IMR-90 (cell line): ENCODE data around the gene FCSK. TPM values are rescaled to one million over a fixed set of nuclear protein-coding genes. Genes with fewer than 3 reads are reported as not detected.

Source experiments
- ATAC-seq: fragments of 200-7000 bp; cut with Tn5 transposase; 2 replicates; pipeline ENCODE4 v1.9.1; 2020; ENCODE audit warnings: low read depth, mild to moderate bottlenecking, moderate library complexity
- Bru-seq: library from RNA; stranded (reverse); fragments of 400-500 nt; gene quantifications from one replicate; lab custom pipeline; 2021; lab: Mats Ljungman, UMichigan
- BruChase-seq, 2 experiments: library from RNA; stranded (reverse); fragments of 400-500 nt; gene quantifications; one replicate each; lab custom pipeline; 2021; lab: Mats Ljungman, UMichigan
- BruUV-seq: library from RNA; stranded (reverse); fragments of 400-500 nt; replicated peaks from 2 replicates; lab custom pipeline; 2021; lab: Mats Ljungman, UMichigan
- CTCF ChIA-PET: fragments of 300-600 bp; formaldehyde crosslinking; extraction: SDS; loops from one replicate; lab custom pipeline; 2021; ENCODE audit warnings: antibody characterized with exemption; lab: Yijun Ruan, JAX
- POLR2A ChIA-PET: fragments of 300-600 bp; sonication (Branson Sonifier 250); formaldehyde crosslinking; loops from one replicate; lab custom pipeline; 2022; ENCODE audit warnings: antibody characterized with exemption; ENCODE audit not compliant: unreplicated experiment; lab: Charles Lee
- DNase-seq: peaks from one replicate; pipeline ENCODE4 v3.0.0; 2013
- H2AFZ ChIP-seq: replicated peaks from 2 replicates; pipeline ENCODE3; 2013; ENCODE audit warnings: low read length, mild to moderate bottlenecking; ENCODE audit not compliant: poor library complexity
- H2AK5ac ChIP-seq: 2 replicates; pipeline ENCODE4 v1.6.1; 2013; ENCODE audit warnings: low read depth, low read length, inconsistent platforms
- H2AK9ac ChIP-seq: replicated peaks from 2 replicates; pipeline ENCODE3; 2013; ENCODE audit warnings: mild to moderate bottlenecking, low read depth, low read length, moderate library complexity; ENCODE audit not compliant: poor library complexity
- H2BK120ac ChIP-seq: 2 replicates; pipeline ENCODE4 v1.6.1; 2013; ENCODE audit warnings: low read depth, low read length, inconsistent platforms
- H2BK15ac ChIP-seq: 3 replicates; pipeline ENCODE4 v1.6.1; 2013; ENCODE audit warnings: low read depth, low read length, inconsistent platforms
- H2BK20ac ChIP-seq: 2 replicates; pipeline ENCODE4 v1.6.1; 2013; ENCODE audit warnings: low read depth, mild to moderate bottlenecking, inconsistent platforms, low read length, moderate library complexity
- H2BK5ac ChIP-seq: 2 replicates; pipeline ENCODE4 v1.6.1; 2013; ENCODE audit warnings: mild to moderate bottlenecking, low read depth, low read length, inconsistent platforms; ENCODE audit not compliant: poor library complexity, severe bottlenecking
- H3K14ac ChIP-seq: replicated peaks from 2 replicates; pipeline ENCODE4 v1.6.1; 2013; ENCODE audit warnings: low read depth, low read length, inconsistent platforms
- H3K18ac ChIP-seq: 2 replicates; pipeline ENCODE4 v1.6.1; 2013; ENCODE audit warnings: low read depth, low read length, control low read depth
- H3K23ac ChIP-seq: 2 replicates; pipeline ENCODE4 v1.6.1; 2013; ENCODE audit warnings: low read depth, low read length, inconsistent platforms
- H3K27ac ChIP-seq: 2 replicates; pipeline ENCODE4 v1.5.1; 2013; ENCODE audit warnings: mild to moderate bottlenecking, control low read depth, low read length; ENCODE audit not compliant: insufficient read depth
- H3K27me3 ChIP-seq: 2 replicates; pipeline ENCODE4 v1.6.1; 2013; ENCODE audit warnings: low read length; ENCODE audit not compliant: control insufficient read depth, insufficient read depth
- H3K36me3 ChIP-seq: 2 replicates; pipeline ENCODE4 v1.6.1; 2013; ENCODE audit warnings: low read length, mixed read lengths; ENCODE audit not compliant: control insufficient read depth, insufficient read depth
- H3K4ac ChIP-seq: 2 replicates; pipeline ENCODE4 v1.6.1; 2013; ENCODE audit warnings: low read depth, low read length, inconsistent platforms
- H3K4me1 ChIP-seq: 2 replicates; pipeline ENCODE4 v1.6.1; 2013; ENCODE audit warnings: low read length, mixed read lengths; ENCODE audit not compliant: control insufficient read depth, insufficient read depth
- H3K4me2 ChIP-seq: 2 replicates; pipeline ENCODE4 v1.6.1; 2013; ENCODE audit warnings: low read depth, mild to moderate bottlenecking, control low read depth, low read length, moderate library complexity
- H3K4me3 ChIP-seq: 2 replicates; pipeline ENCODE4 v1.5.1; 2013; ENCODE audit warnings: low read depth, mild to moderate bottlenecking, control low read depth, low read length, moderate library complexity; ENCODE audit not compliant: insufficient read depth
- H3K56ac ChIP-seq: 2 replicates; pipeline ENCODE4 v1.6.1; 2013; ENCODE audit warnings: low read length, inconsistent platforms; ENCODE audit not compliant: insufficient read depth; ENCODE audit errors: extremely low read depth
- H3K79me1 ChIP-seq, 2 experiments: 2 replicates each; pipeline ENCODE4 v1.6.1; 2013; ENCODE audit warnings: low read length in 2 of 2, inconsistent platforms in 1 of 2, low read depth in 1 of 2
- H3K9ac ChIP-seq: 2 replicates; pipeline ENCODE4 v1.6.1; 2013; ENCODE audit warnings: low read depth, low read length, control low read depth
- H3K9me1 ChIP-seq: 2 replicates; pipeline ENCODE4 v1.6.1; 2013; ENCODE audit warnings: low read length, inconsistent platforms; ENCODE audit not compliant: insufficient read depth
- H3K9me3 ChIP-seq: 2 replicates; pipeline ENCODE4 v1.6.1; 2013; ENCODE audit warnings: low read length; ENCODE audit not compliant: control insufficient read depth, insufficient read depth
- H4K20me1 ChIP-seq: 2 replicates; pipeline ENCODE4 v1.6.1; 2013; ENCODE audit warnings: low read length, inconsistent platforms; ENCODE audit not compliant: insufficient read depth
- H4K5ac ChIP-seq: 2 replicates; pipeline ENCODE4 v1.6.1; 2013; ENCODE audit warnings: mild to moderate bottlenecking, low read depth, low read length, control low read depth
- H4K8ac ChIP-seq, 2 experiments: 2 replicates each; pipeline ENCODE4 v1.6.1; 2013; ENCODE audit warnings: low read depth in 2 of 2, low read length in 2 of 2, control low read depth in 1 of 2, inconsistent platforms in 1 of 2
- H4K91ac ChIP-seq: 2 replicates; pipeline ENCODE4 v1.6.1; 2013; ENCODE audit warnings: low read depth, low read length, inconsistent platforms; ENCODE audit not compliant: insufficient read depth
- CEBPB ChIP-seq: IDR thresholded peaks from 2 replicates; pipeline ENCODE4 v1.6.1; 2012; ENCODE audit warnings: low read depth, low read length, improper control_type of control experiment
- CTCF ChIP-seq: conservative IDR thresholded peaks from 2 replicates; pipeline ENCODE4 v1.5.1; 2012; ENCODE audit warnings: mild to moderate bottlenecking, low read depth, low read length, improper control_type of control experiment
- ELK1 ChIP-seq: fragments of 150-350 bp; IDR thresholded peaks from 2 replicates; pipeline ENCODE4 v1.6.1; 2016; ENCODE audit warnings: low read depth, mild to moderate bottlenecking, low read length, moderate library complexity, borderline replicate concordance
- FOS ChIP-seq: fragments of 150-350 bp; IDR thresholded peaks from 2 replicates; pipeline ENCODE4 v1.6.1; 2016; ENCODE audit warnings: low read depth, low read length
- MAFK ChIP-seq: IDR thresholded peaks from 2 replicates; pipeline ENCODE4 v1.6.1; 2012; ENCODE audit warnings: low read depth, low read length, improper control_type of control experiment
- MAZ ChIP-seq: IDR thresholded peaks from 2 replicates; pipeline ENCODE4 v1.6.1; 2012; ENCODE audit warnings: low read depth, mild to moderate bottlenecking, low read length, improper control_type of control experiment, moderate library complexity, borderline replicate concordance
- NFE2L2 ChIP-seq: fragments of 150-350 bp; IDR thresholded peaks from 2 replicates; pipeline ENCODE4 v1.6.1; 2016; ENCODE audit warnings: low read depth, mild to moderate bottlenecking, low read length
- POLR2A ChIP-seq: IDR thresholded peaks from 2 replicates; pipeline ENCODE4 v1.6.1; 2012; ENCODE audit warnings: mild to moderate bottlenecking, low read depth, low read length
- RCOR1 ChIP-seq: IDR thresholded peaks from 2 replicates; pipeline ENCODE4 v1.6.1; 2012; ENCODE audit warnings: mild to moderate bottlenecking, low read length, improper control_type of control experiment; ENCODE audit not compliant: insufficient replicate concordance
- RFX5 ChIP-seq: IDR thresholded peaks from 2 replicates; pipeline ENCODE4 v1.8.0; 2012; ENCODE audit warnings: low read depth, mild to moderate bottlenecking, low read length, moderate library complexity
- USF2 ChIP-seq: fragments of 150-350 bp; IDR thresholded peaks from 2 replicates; pipeline ENCODE4 v1.6.1; 2017; ENCODE audit warnings: mild to moderate bottlenecking, antibody characterized with exemption, low read length, low read depth
- WGBS, 2 experiments: methylation state at CpG; one replicate each; pipeline versions ENCODE4 v1.1.5 to v1.1.7; 2013; ENCODE audit warnings: missing lambda C conversion rate in 2 of 2; ENCODE audit not compliant: insufficient read length in 1 of 2; ENCODE audit errors: extremely low coverage in 2 of 2; 5-methylcytosine and 5-hydroxymethylcytosine counted together
- dilution Hi-C: fragments of 300-500 bp; cut with HindIII; formaldehyde crosslinking; loops from one replicate; pipeline ENCODE4 v1.14.3; 2018; ENCODE audit warnings: low sequenced_read_pairs; ENCODE audit not compliant: unreplicated experiment
- in situ Hi-C: fragments of 300-500 bp; cut with MboI; formaldehyde crosslinking; loops from 3 replicates; pipeline ENCODE4 v1.14.3; 2019; ENCODE audit warnings: low sequenced_read_pairs, inconsistent platforms, mixed read lengths
- intact Hi-C: fragments of 100-400 bp; cut with micrococcal nuclease; formaldehyde crosslinking; loops from 2 replicates; pipeline ENCODE4 v1.10.0; 2022
- long read RNA-seq: library from polyadenylated mRNA; unstranded; transcript quantifications from one replicate; pipeline ENCODE4 v2.0.0, GENCODE V29; 2021; ENCODE audit not compliant: unreplicated experiment
- polyA plus RNA-seq, 3 experiments: library from polyadenylated mRNA; depleted of rRNA; stranded (reverse); fragments of >200 nt; gene quantifications; 2 replicates each; pipeline ENCODE4 v1.2.3, GENCODE V29; 2012; ENCODE audit warnings: low replicate concordance in 1 of 3
- total RNA-seq: library from RNA; depleted of rRNA; stranded (reverse); fragments of >200 nt; gene quantifications from 2 replicates; pipeline ENCODE4 v1.2.3, GENCODE V29; 2012; rRNA removed

The FCSK gene
- total RNA-seq (5.3 and 6.1 TPM in 2 replicates), polyA plus RNA-seq (2012; rRNA removed) (7.2 and 8.3 TPM in 2 replicates), Bru-seq, nascent RNA (percentile 48 among the genes with signal in this experiment), BruChase-seq, experiment 1, labeled RNA remaining after a 6-hour chase (percentile 65 among the genes with signal in this experiment), BruChase-seq, experiment 2, labeled RNA remaining after a 2-hour chase (percentile 52 among the genes with signal in this experiment)
- polyA plus RNA-seq (2012; cell fraction: cytosol; rRNA removed), result 2.9 and 5.1 TPM in 2 replicates
- 37.1 and 78.4 TPM in 2 replicates for polyA plus RNA-seq (2012; cell fraction: nucleus; rRNA removed; ENCODE audit: low replicate concordance)
- long read RNA-seq, full-length matches to known transcripts, result 2 of 13 reads
- long read RNA-seq, partial matches to known transcripts, result 7 of 13 reads
- long read RNA-seq, other reads (novel, unspliced or antisense), result 4 of 13 reads

GRCh38 chr16:70454222-70455034 is at the start of gene FCSK:
Gene FCSK (plus strand): TSS chr16:70454595. CDS start chr16:70463191, 8,596 bp downstream.
- intact Hi-C loops, result loop anchor here (1.0 kb wide), 1 partner anchor 73 kb away; no protein-coding TSS in a partner anchor
- in situ Hi-C loops, result no loop called here
- WGBS, 2 experiments, result 1% methylated on average over 34 of the region's 67 CpGs; no CpG with 5 or more reads in 1 of the 2 experiments
- no peak for TF ChIP-seq POLR2A
- TF ChIP-seq MAZ, result no peak
- no peak for TF ChIP-seq RFX5
- TF ChIP-seq RCOR1, result no peak
- TF ChIP-seq CEBPB, result no peak
- TF ChIP-seq ELK1, result no peak
- TF ChIP-seq MAFK, result no peak
- no peak for TF ChIP-seq CTCF
- TF ChIP-seq USF2, result no peak
- TF ChIP-seq FOS, result no peak
- no peak for TF ChIP-seq NFE2L2

More at GRCh38 chr16:70454222-70455034, at the start of gene FCSK:
- H3K4me1 ChIP-seq, result peaks cover 5% of the 10 kb centered on the region
- H3K36me3 ChIP-seq, result no peaks in the 10 kb centered on the region
- no peaks in the 10 kb centered on the region for H4K20me1 ChIP-seq
- H4K91ac ChIP-seq, result peak within 1 kb of the TSS; percentile 86
- no peaks in the 10 kb centered on the region for H3K27me3 ChIP-seq
- H3K79me1 ChIP-seq, result peaks cover 3 to 12% of the 10 kb centered on the region in 2 experiments; a peak in 3 of 4 replicates
- H2BK5ac ChIP-seq, result peak within 1 kb of the TSS; percentile 100
- peak within 1 kb of the TSS; percentile 78 for H3K23ac ChIP-seq
- peak within 1 kb of the TSS; percentile 93 for H3K4ac ChIP-seq
- ChIA-PET CTCF (interaction anchor here (0.8 to 1.1 kb wide), 3 partner anchors 16 to 23 kb away, joined by 3 to 4 read pairs (median 3); no protein-coding TSS in a partner anchor), POLR2A (interaction anchor here (0.6 to 0.7 kb wide), 6 partner anchors 13 to 80 kb away, joined by 3 to 22 read pairs (median 7); no protein-coding TSS in a partner anchor)
- no peak within 1 kb of the TSS for H2AK5ac ChIP-seq
- peak within 1 kb of the TSS; percentile 80; the same call in 2 of the 3 replicates for H2BK15ac ChIP-seq
- peak within 1 kb of the TSS; percentile 97 for H2BK120ac ChIP-seq
- ATAC-seq (peak; percentile 96), DNase-seq (peak; percentile 60)
- H4K8ac ChIP-seq, result peak within 1 kb of the TSS; percentile 92 to 98
- peak within 1 kb of the TSS; percentile 98 for H3K18ac ChIP-seq
- peak within 1 kb of the TSS; percentile 79 for H3K4me3 ChIP-seq
- no TSS peak for BruUV-seq
- H2AFZ ChIP-seq, result peak within 1 kb of the TSS; percentile 99
- peak within 1 kb of the TSS; percentile 100 for H3K27ac ChIP-seq
- peak within 1 kb of the TSS; percentile 97 for H3K4me2 ChIP-seq
- H2AK9ac ChIP-seq, result peak within 1 kb of the TSS; percentile 91
- H2BK20ac ChIP-seq, result 0 out of 2 replicates have a peak within 1 kb of the TSS, but pooled peaks have one; percentile 43
- no peaks in the 10 kb centered on the region for H3K9me1 ChIP-seq
- peak within 1 kb of the TSS; percentile 99 for H4K5ac ChIP-seq
- H3K14ac ChIP-seq, result peak within 1 kb of the TSS; percentile 90
- no peaks in the 10 kb centered on the region for H3K9me3 ChIP-seq
- peak within 1 kb of the TSS; percentile 95 for H3K9ac ChIP-seq
- dilution Hi-C loops, result no loop called here
- peak within 1 kb of the TSS; percentile 73 for H3K56ac ChIP-seq
